GM19351 (cell line): ENCODE measurements around the gene BCAS2.
A peak's percentile ranks its signal among the peaks of the same experiment; 100 is the strongest.

ENCODE experiments used
- ATAC-seq: cut with Tn5 transposase; IDR thresholded peaks from one replicate; pipeline ENCODE4 v1.9.1; 2021; ENCODE audit warnings: mild to moderate bottlenecking, moderate library complexity; ENCODE audit not compliant: unreplicated experiment

Gene BCAS2

GRCh38 chr1:114559356-114559755 is 22.1 kb downstream of the BCAS2 start:
- peak; percentile 59 for ATAC-seq

- peak; percentile 71 for ATAC-seq
Measured at GRCh38 chr1:114558544-114558943, 22.9 kb downstream of the BCAS2 start.

GRCh38 chr1:114554577-114554976 is 26.8 kb downstream of the BCAS2 start:
- no peak for ATAC-seq

- no peak for ATAC-seq
Measured at GRCh38 chr1:114552106-114552639, 29.2 kb downstream of the BCAS2 start.

- ATAC-seq = no peak
Measured at GRCh38 chr1:114551400-114551799, 30.0 kb downstream of the BCAS2 start.

- ATAC-seq = no peak
Measured at GRCh38 chr1:114550336-114550735, 31.1 kb downstream of the BCAS2 start.

- no peak for ATAC-seq
Measured at GRCh38 chr1:114549137-114549536, 32.3 kb downstream of the BCAS2 start.

- ATAC-seq = no peak
Measured at GRCh38 chr1:114547076-114547475, 34.3 kb downstream of the BCAS2 start.

- no peak for ATAC-seq
Measured at GRCh38 chr1:114545796-114546195, 35.6 kb downstream of the BCAS2 start.

GRCh38 chr1:114545315-114545714 is 36.1 kb downstream of the BCAS2 start:
- ATAC-seq = no peak

GRCh38 chr1:114540821-114541220 is 40.6 kb downstream of the BCAS2 start:
- ATAC-seq = no peak

- no peak for ATAC-seq
Measured at GRCh38 chr1:114540272-114540671, 41.1 kb downstream of the BCAS2 start.

- no peak for ATAC-seq
Measured at GRCh38 chr1:114536043-114536442, 45.4 kb downstream of the BCAS2 start.

- ATAC-seq = no peak
Measured at GRCh38 chr1:114535401-114535800, 46.0 kb downstream of the BCAS2 start.

- ATAC-seq = no peak
Measured at GRCh38 chr1:114531094-114531493, 50.3 kb downstream of the BCAS2 start.

- ATAC-seq = no peak
Measured at GRCh38 chr1:114530224-114530623, 51.2 kb downstream of the BCAS2 start.

GRCh38 chr1:114524944-114525343 is 56.5 kb downstream of the BCAS2 start:
- ATAC-seq = no peak

GRCh38 chr1:114522264-114522575 is 59.2 kb downstream of the BCAS2 start:
- no peak for ATAC-seq

- no peak for ATAC-seq
Measured at GRCh38 chr1:114521396-114522263, 59.8 kb downstream of the BCAS2 start.
